Panc1 (cell line): ENCODE data around the gene FDCSP. TPM values are rescaled to one million over a fixed set of nuclear protein-coding genes. Genes with fewer than 3 reads are reported as not detected.
"Not testable (repeated sequence)": the region's sequence is repeated elsewhere in the genome, so short reads cannot be mapped to it uniquely, and the experiment has no call there.

Experiments used
- ATAC-seq: fragments of 200-7000 bp; cut with Tn5 transposase; 2 replicates; pipeline ENCODE4 v1.9.1; 2020; ENCODE audit warnings: mild to moderate bottlenecking, moderate library complexity
- BruUV-seq: library from RNA; stranded (reverse); fragments of 400-500 nt; replicated peaks from 2 replicates; lab custom pipeline; 2021; lab: Mats Ljungman, UMichigan
- CTCF ChIA-PET: fragments of 300-600 bp; sonication (Branson Sonifier 250); formaldehyde crosslinking; loops from one replicate; lab custom pipeline; 2022; ENCODE audit warnings: antibody characterized with exemption; lab: Charles Lee
- POLR2A ChIA-PET: fragments of 300-600 bp; sonication (Branson Sonifier 250); formaldehyde crosslinking; loops from one replicate; lab custom pipeline; 2022; ENCODE audit warnings: antibody characterized with exemption; lab: Charles Lee
- DNase-seq: peaks from one replicate; pipeline ENCODE4 v3.0.0-alpha.2; 2010; ENCODE audit warnings: low read depth, low spot score
- H3K27ac ChIP-seq: 2 replicates; pipeline ENCODE4 v1.5.1; 2011; ENCODE audit warnings: mild to moderate bottlenecking, low read length, inconsistent platforms
- H3K27me3 ChIP-seq: fragments of 200-500 bp; sonication (Bioruptor generic); 2 replicates; pipeline ENCODE4 v1.6.0; 2014; ENCODE audit warnings: low read length, inconsistent platforms; ENCODE audit not compliant: control insufficient read depth, insufficient read depth
- H3K36me3 ChIP-seq: fragments of 200-500 bp; sonication (Bioruptor generic); 2 replicates; pipeline ENCODE4 v1.5.1; 2014; ENCODE audit warnings: inconsistent platforms, mild to moderate bottlenecking, low read length, moderate library complexity; ENCODE audit not compliant: control insufficient read depth, insufficient read depth
- H3K4me1 ChIP-seq: 2 replicates; pipeline ENCODE4 v1.5.1; 2011; ENCODE audit warnings: inconsistent platforms, mild to moderate bottlenecking, low read length, moderate library complexity; ENCODE audit not compliant: control insufficient read depth, insufficient read depth
- H3K4me3 ChIP-seq, 2 experiments: 2 replicates each; pipeline ENCODE4 v1.5.1; 2011 to 2012; ENCODE audit warnings: low read depth in 2 of 2, low read length in 2 of 2, mild to moderate bottlenecking in 2 of 2, inconsistent platforms in 1 of 2, moderate library complexity in 1 of 2
- H3K9me3 ChIP-seq: fragments of 200-500 bp; sonication (Bioruptor generic); 2 replicates; pipeline ENCODE4 v1.5.1; 2014; ENCODE audit warnings: low read depth, mild to moderate bottlenecking, inconsistent platforms, low read length, moderate library complexity; ENCODE audit not compliant: control insufficient read depth, insufficient read depth
- POLR2AphosphoS5 ChIP-seq: IDR thresholded peaks from 2 replicates; pipeline ENCODE4 v1.6.1; 2012; ENCODE audit warnings: mild to moderate bottlenecking, low read depth, low read length, moderate library complexity
- SIN3A ChIP-seq: IDR thresholded peaks from 2 replicates; pipeline ENCODE4 v1.6.1; 2012; ENCODE audit warnings: low read depth, mild to moderate bottlenecking, low read length, moderate library complexity, borderline replicate concordance; ENCODE audit not compliant: insufficient read depth
- TCF7L2 ChIP-seq: IDR thresholded peaks from 2 replicates; pipeline ENCODE4 v1.6.1; 2011; ENCODE audit warnings: mild to moderate bottlenecking, low read depth, low read length, inconsistent platforms
- in situ Hi-C: cut with HindIII; loops from 2 replicates; pipeline ENCODE4 v1.10.0; 2016; ENCODE audit warnings: low sequenced_read_pairs, low pct_unique_long_range_greater_than_20kb
- intact Hi-C: fragments of 100-400 bp; cut with micrococcal nuclease; formaldehyde crosslinking; loops from one replicate; pipeline ENCODE4 v1.10.0; 2022; ENCODE audit not compliant: unreplicated experiment
- total RNA-seq: library from RNA; stranded (reverse); gene quantifications from one replicate; pipeline ENCODE4 v1.2.1, GENCODE V29; 2021; ENCODE audit not compliant: unreplicated experiment
- TF ChIP-seq, protein P1 (sequence below), 2 experiments: IDR thresholded peaks; 2 replicates each; pipeline ENCODE4 v1.6.1; 2011 to 2012; ENCODE audit warnings: low read depth in 2 of 2, control low read depth in 1 of 2, low read length in 1 of 2, mild to moderate bottlenecking in 1 of 2, moderate library complexity in 1 of 2; ENCODE audit not compliant: insufficient read depth in 1 of 2
- TF ChIP-seq, protein P2 (sequence below): fragments of 450-650 bp; IDR thresholded peaks from 2 replicates; pipeline ENCODE4 v1.5.1; 2017; ENCODE audit warnings: mild to moderate bottlenecking

Gene FDCSP
- total RNA-seq, 1 experiment from 2014 or later, result not detected

DNA sequence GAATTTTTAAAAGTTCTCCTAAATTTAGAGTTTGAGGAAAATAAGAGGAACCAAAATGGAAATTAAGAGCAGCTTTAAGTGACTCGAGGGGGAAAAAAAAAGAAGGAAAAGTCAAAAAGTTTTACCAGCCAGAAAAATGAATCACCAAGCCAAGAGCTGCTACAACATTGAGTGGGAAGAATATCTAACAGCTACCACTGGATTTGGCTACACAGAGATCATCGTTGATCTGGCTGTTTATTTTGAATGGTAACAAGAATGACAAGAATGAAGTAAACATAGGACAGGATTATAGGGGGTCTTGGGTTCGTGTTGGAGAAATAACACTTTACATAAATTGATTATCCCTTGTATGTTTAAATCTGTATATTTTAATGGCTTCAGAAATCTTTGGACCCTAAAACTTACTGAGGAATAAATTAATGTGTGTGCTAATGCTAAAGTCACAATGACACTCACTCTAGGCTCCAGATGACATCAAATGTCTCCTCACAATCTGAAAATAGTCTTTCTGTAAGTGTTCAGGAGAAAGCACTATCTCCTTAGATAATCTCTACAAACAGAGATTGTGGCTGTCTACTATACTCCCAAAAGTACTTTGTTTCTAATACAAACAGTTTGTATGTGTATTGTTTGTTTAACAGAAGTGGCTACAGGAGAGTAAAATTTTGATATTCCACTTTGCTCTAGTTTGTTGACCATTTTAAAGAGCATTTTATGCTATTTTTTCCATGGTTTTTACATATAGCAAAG, 13.4 kb downstream of the FDCSP start:
- POLR2A ChIA-PET, result no interaction called here
- CTCF ChIA-PET, result no interaction called here
- H3K36me3 ChIP-seq, result no peaks in the 10 kb centered on the region
- H3K27ac ChIP-seq, result no peak overlapping the region
- TF ChIP-seq, protein P1, sequence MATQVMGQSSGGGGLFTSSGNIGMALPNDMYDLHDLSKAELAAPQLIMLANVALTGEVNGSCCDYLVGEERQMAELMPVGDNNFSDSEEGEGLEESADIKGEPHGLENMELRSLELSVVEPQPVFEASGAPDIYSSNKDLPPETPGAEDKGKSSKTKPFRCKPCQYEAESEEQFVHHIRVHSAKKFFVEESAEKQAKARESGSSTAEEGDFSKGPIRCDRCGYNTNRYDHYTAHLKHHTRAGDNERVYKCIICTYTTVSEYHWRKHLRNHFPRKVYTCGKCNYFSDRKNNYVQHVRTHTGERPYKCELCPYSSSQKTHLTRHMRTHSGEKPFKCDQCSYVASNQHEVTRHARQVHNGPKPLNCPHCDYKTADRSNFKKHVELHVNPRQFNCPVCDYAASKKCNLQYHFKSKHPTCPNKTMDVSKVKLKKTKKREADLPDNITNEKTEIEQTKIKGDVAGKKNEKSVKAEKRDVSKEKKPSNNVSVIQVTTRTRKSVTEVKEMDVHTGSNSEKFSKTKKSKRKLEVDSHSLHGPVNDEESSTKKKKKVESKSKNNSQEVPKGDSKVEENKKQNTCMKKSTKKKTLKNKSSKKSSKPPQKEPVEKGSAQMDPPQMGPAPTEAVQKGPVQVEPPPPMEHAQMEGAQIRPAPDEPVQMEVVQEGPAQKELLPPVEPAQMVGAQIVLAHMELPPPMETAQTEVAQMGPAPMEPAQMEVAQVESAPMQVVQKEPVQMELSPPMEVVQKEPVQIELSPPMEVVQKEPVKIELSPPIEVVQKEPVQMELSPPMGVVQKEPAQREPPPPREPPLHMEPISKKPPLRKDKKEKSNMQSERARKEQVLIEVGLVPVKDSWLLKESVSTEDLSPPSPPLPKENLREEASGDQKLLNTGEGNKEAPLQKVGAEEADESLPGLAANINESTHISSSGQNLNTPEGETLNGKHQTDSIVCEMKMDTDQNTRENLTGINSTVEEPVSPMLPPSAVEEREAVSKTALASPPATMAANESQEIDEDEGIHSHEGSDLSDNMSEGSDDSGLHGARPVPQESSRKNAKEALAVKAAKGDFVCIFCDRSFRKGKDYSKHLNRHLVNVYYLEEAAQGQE (IDR thresholded peaks at IDR 0.05; ENCODE audit: insufficient read depth in 1 of 2, low read depth in 2 of 2, low read length in 1 of 2), result no peak
- TF ChIP-seq, protein P2, sequence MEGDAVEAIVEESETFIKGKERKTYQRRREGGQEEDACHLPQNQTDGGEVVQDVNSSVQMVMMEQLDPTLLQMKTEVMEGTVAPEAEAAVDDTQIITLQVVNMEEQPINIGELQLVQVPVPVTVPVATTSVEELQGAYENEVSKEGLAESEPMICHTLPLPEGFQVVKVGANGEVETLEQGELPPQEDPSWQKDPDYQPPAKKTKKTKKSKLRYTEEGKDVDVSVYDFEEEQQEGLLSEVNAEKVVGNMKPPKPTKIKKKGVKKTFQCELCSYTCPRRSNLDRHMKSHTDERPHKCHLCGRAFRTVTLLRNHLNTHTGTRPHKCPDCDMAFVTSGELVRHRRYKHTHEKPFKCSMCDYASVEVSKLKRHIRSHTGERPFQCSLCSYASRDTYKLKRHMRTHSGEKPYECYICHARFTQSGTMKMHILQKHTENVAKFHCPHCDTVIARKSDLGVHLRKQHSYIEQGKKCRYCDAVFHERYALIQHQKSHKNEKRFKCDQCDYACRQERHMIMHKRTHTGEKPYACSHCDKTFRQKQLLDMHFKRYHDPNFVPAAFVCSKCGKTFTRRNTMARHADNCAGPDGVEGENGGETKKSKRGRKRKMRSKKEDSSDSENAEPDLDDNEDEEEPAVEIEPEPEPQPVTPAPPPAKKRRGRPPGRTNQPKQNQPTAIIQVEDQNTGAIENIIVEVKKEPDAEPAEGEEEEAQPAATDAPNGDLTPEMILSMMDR, result no peak
- H3K4me1 ChIP-seq, result no peaks in the 10 kb centered on the region
- no peak for DNase-seq
- ATAC-seq, result no peak
- no peaks in the 10 kb centered on the region for H3K9me3 ChIP-seq
- H3K4me3 ChIP-seq, result no peak overlapping the region
- H3K27me3 ChIP-seq, result no peaks in the 10 kb centered on the region
- BruUV-seq, result no TSS peak
- in situ Hi-C loops (no loop called here), intact Hi-C loops (no loop called here)

DNA sequence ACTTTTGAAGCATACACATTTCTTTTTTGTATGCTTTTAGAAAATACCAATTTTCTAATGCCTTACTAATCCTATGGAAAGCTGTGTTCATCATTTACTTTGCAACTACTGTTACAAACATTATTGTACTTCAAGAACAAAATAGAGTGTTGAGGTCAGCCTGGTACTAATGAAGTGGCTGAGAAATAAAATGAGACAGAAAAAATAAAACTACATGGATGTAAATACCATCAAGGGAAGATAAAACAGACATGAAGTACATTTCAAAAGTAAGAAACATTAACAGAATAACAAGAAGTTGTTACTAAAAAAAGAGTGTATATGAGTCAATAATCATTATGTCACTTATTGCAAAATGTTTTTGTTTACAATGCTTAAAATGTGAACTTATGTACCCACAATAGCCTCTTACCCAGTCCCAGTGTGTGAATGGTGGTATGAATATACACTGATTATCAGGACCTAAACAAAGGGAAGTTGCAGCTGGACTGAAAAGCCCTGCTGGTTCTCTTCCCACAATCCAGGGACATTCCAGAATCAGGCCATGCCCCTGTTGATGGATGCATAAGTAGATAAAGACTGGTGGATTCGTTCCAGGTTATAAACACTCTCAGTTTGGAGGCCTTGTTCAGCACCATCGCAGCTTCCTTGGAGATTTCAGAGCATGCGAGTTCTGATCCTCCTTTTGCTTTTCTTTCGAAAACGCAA, 14.1 kb downstream of the FDCSP start:
- no peak for DNase-seq
- Histone ChIP-seq H3K9me3 (no peaks in the 10 kb centered on the region), H3K4me1 (no peaks in the 10 kb centered on the region), H3K36me3 (no peaks in the 10 kb centered on the region), H3K27ac (no peak overlapping the region), H3K27me3 (no peaks in the 10 kb centered on the region), H3K4me3 (no peak overlapping the region)
- intact Hi-C loops, result no loop called here
- ChIA-PET POLR2A (no interaction called here), CTCF (no interaction called here)
- TF ChIP-seq SIN3A, result no peak
- TF ChIP-seq, protein P2, result no peak
- TF ChIP-seq TCF7L2, result no peak
- no peak for TF ChIP-seq POLR2AphosphoS5
- TF ChIP-seq, protein P1 (IDR thresholded peaks at IDR 0.05; ENCODE audit: insufficient read depth in 1 of 2, low read depth in 2 of 2, low read length in 1 of 2), result no peak
- in situ Hi-C loops, result no loop called here
- ATAC-seq, result no peak
- no TSS peak for BruUV-seq

DNA sequence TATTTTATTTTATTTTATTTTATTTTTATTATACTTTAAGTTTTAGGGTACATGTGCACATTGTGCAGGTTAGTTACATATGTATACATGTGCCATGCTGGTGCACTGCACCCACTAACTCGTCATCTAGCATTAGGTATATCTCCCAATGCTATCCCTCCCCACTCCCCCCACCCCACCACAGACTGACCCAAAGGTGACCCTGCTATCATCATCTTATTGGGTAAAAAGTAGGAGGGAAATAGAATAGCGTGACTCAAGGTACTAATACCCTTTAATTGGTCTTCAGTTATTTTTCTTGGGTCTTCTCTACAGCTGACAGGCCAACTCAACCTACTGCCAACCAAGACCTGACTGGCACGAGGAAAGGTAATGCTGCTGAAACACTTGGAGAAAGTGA, 16.4 kb downstream of the FDCSP start, which contains the start of gene CSN3:
Gene CSN3 (plus strand): TSS at position 301 of the 400 bp plus-strand sequence. CDS start 2,223 bp downstream, outside the sequence.
- H3K27me3 ChIP-seq, ATAC-seq, POLR2A ChIA-PET, H3K9me3 ChIP-seq, intact Hi-C loops, H3K27ac ChIP-seq, H3K4me1 ChIP-seq, BruUV-seq, in situ Hi-C loops, H3K36me3 ChIP-seq, CTCF ChIA-PET, H3K4me3 ChIP-seq, DNase-seq: not testable (repeated sequence)
